CD4-positive, alpha-beta T cell (primary cell): ENCODE data around the gene MIS18A. TPM values are rescaled to one million over a fixed set of nuclear protein-coding genes. Genes with fewer than 3 reads are reported as not detected.

ENCODE experiments used
- ATAC-seq: fragments of 200-7000 bp; cut with Tn5 transposase; one replicate; pipeline ENCODE4 v1.10.0; 2022; ENCODE audit warnings: mild to moderate bottlenecking; ENCODE audit not compliant: poor library complexity
- CTCF ChIA-PET: fragments of 350-600 bp; sonication (Branson Sonifier 250); formaldehyde crosslinking; loops from one replicate; lab custom pipeline; 2021; ENCODE audit warnings: antibody characterized with exemption, inconsistent platforms; lab: Charles Lee
- POLR2A ChIA-PET: fragments of 350-600 bp; sonication (Branson Sonifier 250); formaldehyde crosslinking; loops from one replicate; lab custom pipeline; 2021; ENCODE audit warnings: antibody characterized with exemption, inconsistent platforms; lab: Charles Lee
- DNase-seq, 14 experiments: peaks; one replicate each; pipeline ENCODE4 v3.0.0-alpha.2; 2013 to 2020; ENCODE audit warnings: mixed read lengths in 2 of 14
- H3K27ac ChIP-seq, 2 donors: one replicate each; pipeline versions ENCODE4 v1.5.1 to v1.7.0; 2013; ENCODE audit warnings: low read length in 2 of 2, low read depth in 1 of 2, mild to moderate bottlenecking in 1 of 2
- H3K27me3 ChIP-seq, 2 experiments: 1 replicate in 1 of 2; 2 replicates in 1 of 2; pipeline versions ENCODE4 v1.6.1 to v1.7.0; 2013; ENCODE audit warnings: low read length in 2 of 2, control low read depth in 1 of 2, mild to moderate bottlenecking in 1 of 2, moderate library complexity in 1 of 2; ENCODE audit not compliant: insufficient read depth in 2 of 2, control insufficient read depth in 1 of 2
- H3K36me3 ChIP-seq: one replicate; pipeline ENCODE4 v1.6.1; 2013; ENCODE audit warnings: low read length, control low read depth; ENCODE audit not compliant: insufficient read depth
- H3K4me1 ChIP-seq: one replicate; pipeline ENCODE4 v1.6.1; 2013; ENCODE audit warnings: low read length, control low read depth; ENCODE audit not compliant: insufficient read depth
- H3K4me3 ChIP-seq: one replicate; pipeline ENCODE4 v1.5.1; 2013; ENCODE audit warnings: mild to moderate bottlenecking, low read length, moderate library complexity
- H3K9me3 ChIP-seq, 2 experiments: 1 replicate in 1 of 2; 2 replicates in 1 of 2; pipeline versions ENCODE4 v1.6.1 to v1.7.0; 2013; ENCODE audit warnings: low read length in 2 of 2, mild to moderate bottlenecking in 2 of 2, control low read depth in 1 of 2, moderate library complexity in 1 of 2; ENCODE audit not compliant: control insufficient read depth in 1 of 2, insufficient read depth in 1 of 2
- H3K27ac Mint-ChIP-seq: one replicate; pipeline ENCODE4 v1.8.0; 2020; ENCODE audit warnings: mixed read lengths
- H3K27me3 Mint-ChIP-seq: one replicate; pipeline ENCODE4 v1.8.0; 2021; ENCODE audit warnings: mixed read lengths
- H3K36me3 Mint-ChIP-seq: one replicate; pipeline ENCODE4 v1.8.0; 2021; ENCODE audit warnings: low read depth, mixed read lengths
- H3K4me1 Mint-ChIP-seq: one replicate; pipeline ENCODE4 v1.8.0; 2021; ENCODE audit warnings: low read depth, mixed read lengths
- H3K4me3 Mint-ChIP-seq: one replicate; pipeline ENCODE4 v1.8.0; 2020; ENCODE audit warnings: mild to moderate bottlenecking, mixed read lengths
- H3K9me3 Mint-ChIP-seq: one replicate; pipeline ENCODE4 v1.8.0; 2020; ENCODE audit warnings: mixed read lengths
- CTCF ChIP-seq: fragments of 200-600 bp; IDR thresholded peaks from one replicate; pipeline ENCODE4 v1.8.0; 2022; ENCODE audit warnings: antibody characterized with exemption, mild to moderate bottlenecking
- intact Hi-C, 2 experiments: fragments of 100-400 bp; cut with DNase I in 1 of 2; cut with micrococcal nuclease in 1 of 2; formaldehyde crosslinking; loops; one replicate each; pipeline versions ENCODE4 v1.15.1 to v1.9.0; 2023 to 2025; cut with DNase I, micrococcal nuclease
- total RNA-seq, 174 experiments: library from RNA in 2 of 174; stranded (reverse) in 2 of 174; gene quantifications; one replicate each; pipeline ENCODE4 v1.2.3 and lab custom pipeline; 2021 to 2026

The MIS18A gene
- total RNA-seq, 2 experiments from 2014 or later = 2.7 to 3.0 TPM

GRCh38 chr21:32240851-32241687, 37.8 kb downstream of the MIS18A start:
- DNase-seq = no peak
- H3K4me3 Mint-ChIP-seq = no peak overlapping the region
- peaks cover 7% of the 10 kb centered on the region for H3K4me1 Mint-ChIP-seq
- no peaks in the 10 kb centered on the region for H3K36me3 Mint-ChIP-seq
- Histone ChIP-seq H3K27me3 (peaks cover 0 to 3% of the 10 kb centered on the region in 2 experiments), H3K27ac (no peak overlapping the region), H3K36me3 (no peaks in the 10 kb centered on the region), H3K9me3 (no peaks in the 10 kb centered on the region), H3K4me1 (no peaks in the 10 kb centered on the region), H3K4me3 (no peak overlapping the region)
- ATAC-seq = no peak
- CTCF ChIA-PET = no interaction called here
- H3K9me3 Mint-ChIP-seq = peaks cover 2% of the 10 kb centered on the region
- H3K27ac Mint-ChIP-seq = no peak overlapping the region
- intact Hi-C loops = no loop called here
- peaks cover 8% of the 10 kb centered on the region for H3K27me3 Mint-ChIP-seq
- TF ChIP-seq CTCF = no peak
- POLR2A ChIA-PET = no interaction called here

GRCh38 chr21:32239551-32239950, 39.3 kb downstream of the MIS18A start:
- intact Hi-C loops = no loop called here
- TF ChIP-seq CTCF = no peak
- no peak overlapping the region for H3K27ac Mint-ChIP-seq
- Histone ChIP-seq H3K9me3 (no peaks in the 10 kb centered on the region), H3K27me3 (peaks cover 0 to 3% of the 10 kb centered on the region in 2 experiments), H3K36me3 (no peaks in the 10 kb centered on the region), H3K27ac (no peak overlapping the region), H3K4me1 (no peaks in the 10 kb centered on the region), H3K4me3 (no peak overlapping the region)
- CTCF ChIA-PET = no interaction called here
- H3K4me3 Mint-ChIP-seq = no peak overlapping the region
- POLR2A ChIA-PET = no interaction called here
- peaks cover 2% of the 10 kb centered on the region for H3K9me3 Mint-ChIP-seq
- H3K36me3 Mint-ChIP-seq = no peaks in the 10 kb centered on the region
- no peak for ATAC-seq
- no peak for DNase-seq
- peaks cover 7% of the 10 kb centered on the region for H3K4me1 Mint-ChIP-seq
- H3K27me3 Mint-ChIP-seq = peaks cover 13% of the 10 kb centered on the region

DNA sequence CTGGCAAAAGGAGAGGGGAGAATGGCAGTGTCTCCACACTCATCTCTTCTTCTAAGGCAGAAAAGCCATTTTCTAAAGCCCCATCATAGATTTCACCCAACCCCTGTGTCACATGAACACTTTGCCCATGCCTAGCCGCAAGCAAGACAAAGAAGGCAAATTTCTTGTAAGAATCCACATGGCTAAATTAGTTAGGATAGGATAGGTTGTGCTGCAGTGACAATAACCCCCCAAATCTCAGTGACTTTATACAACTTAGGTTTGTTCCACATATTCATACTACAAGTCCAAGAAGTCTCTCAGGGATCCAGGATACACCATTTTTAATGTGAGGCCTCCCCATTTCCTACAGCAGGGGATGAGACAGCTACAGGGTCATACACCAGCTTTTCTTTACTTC, 40.8 kb downstream of the MIS18A start:
- no peak overlapping the region for H3K27ac Mint-ChIP-seq

More for the DNA sequence above, 40.8 kb downstream of the MIS18A start:
- peaks cover 2% of the 10 kb centered on the region for H3K9me3 Mint-ChIP-seq
- no peak overlapping the region for H3K4me3 ChIP-seq
- H3K9me3 ChIP-seq = no peaks in the 10 kb centered on the region
- H3K4me3 Mint-ChIP-seq = no peak overlapping the region
- H3K36me3 ChIP-seq = no peaks in the 10 kb centered on the region
- no peaks in the 10 kb centered on the region for H3K36me3 Mint-ChIP-seq
- no peak overlapping the region for H3K27ac ChIP-seq
- H3K4me1 ChIP-seq = no peaks in the 10 kb centered on the region
- DNase-seq (no peak), ATAC-seq (no peak)
- peaks cover 3 to 4% of the 10 kb centered on the region in 2 experiments for H3K27me3 ChIP-seq
- intact Hi-C loops = no loop called here
- ChIA-PET POLR2A (no interaction called here), CTCF (no interaction called here)
- peaks cover 13% of the 10 kb centered on the region for H3K27me3 Mint-ChIP-seq
- no peak for TF ChIP-seq CTCF
- H3K4me1 Mint-ChIP-seq = peaks cover 7% of the 10 kb centered on the region
